Measurements from ENCODE around the gene EOLA1. TPM values are rescaled to one million over a fixed set of nuclear protein-coding genes. Genes with fewer than 3 reads are reported as not detected.
"Not testable (repeated sequence)": the region's sequence is repeated elsewhere in the genome, so short reads cannot be mapped to it uniquely, and the experiment has no call there.

The EOLA1 gene
- total and polyA plus RNA-seq, 3 donors from 2014 or later: 10.6 to 13.4 (median 12.0) TPM

- DNase-seq: no peak
- TF ChIP-seq POLR2A (IDR thresholded peaks at IDR 0.05): no peak
- TF ChIP-seq, protein P1, sequence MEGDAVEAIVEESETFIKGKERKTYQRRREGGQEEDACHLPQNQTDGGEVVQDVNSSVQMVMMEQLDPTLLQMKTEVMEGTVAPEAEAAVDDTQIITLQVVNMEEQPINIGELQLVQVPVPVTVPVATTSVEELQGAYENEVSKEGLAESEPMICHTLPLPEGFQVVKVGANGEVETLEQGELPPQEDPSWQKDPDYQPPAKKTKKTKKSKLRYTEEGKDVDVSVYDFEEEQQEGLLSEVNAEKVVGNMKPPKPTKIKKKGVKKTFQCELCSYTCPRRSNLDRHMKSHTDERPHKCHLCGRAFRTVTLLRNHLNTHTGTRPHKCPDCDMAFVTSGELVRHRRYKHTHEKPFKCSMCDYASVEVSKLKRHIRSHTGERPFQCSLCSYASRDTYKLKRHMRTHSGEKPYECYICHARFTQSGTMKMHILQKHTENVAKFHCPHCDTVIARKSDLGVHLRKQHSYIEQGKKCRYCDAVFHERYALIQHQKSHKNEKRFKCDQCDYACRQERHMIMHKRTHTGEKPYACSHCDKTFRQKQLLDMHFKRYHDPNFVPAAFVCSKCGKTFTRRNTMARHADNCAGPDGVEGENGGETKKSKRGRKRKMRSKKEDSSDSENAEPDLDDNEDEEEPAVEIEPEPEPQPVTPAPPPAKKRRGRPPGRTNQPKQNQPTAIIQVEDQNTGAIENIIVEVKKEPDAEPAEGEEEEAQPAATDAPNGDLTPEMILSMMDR (IDR thresholded peaks at IDR 0.05): no peak
- H3K4me3 ChIP-seq: no peak overlapping the region
- no peaks in the 10 kb centered on the region for H3K9me3 ChIP-seq
- no peaks in the 10 kb centered on the region for H3K4me1 ChIP-seq
- H3K27me3 ChIP-seq: no peaks in the 10 kb centered on the region
- intact Hi-C loops (cut with DNase I; ENCODE audit: low total_unique reads): no loop called here
- H3K36me3 ChIP-seq (ENCODE audit: low read depth, missing control alignments): no peaks in the 10 kb centered on the region
- no peak overlapping the region for H3K27ac ChIP-seq
- WGBS, 2 donors: 57 to 90% methylated on average over 3 to 4 of the region's 4 CpGs
These were observed 24.7 kb upstream of the EOLA1 start for GRCh38 chrX:149515954-149516602.

DNA sequence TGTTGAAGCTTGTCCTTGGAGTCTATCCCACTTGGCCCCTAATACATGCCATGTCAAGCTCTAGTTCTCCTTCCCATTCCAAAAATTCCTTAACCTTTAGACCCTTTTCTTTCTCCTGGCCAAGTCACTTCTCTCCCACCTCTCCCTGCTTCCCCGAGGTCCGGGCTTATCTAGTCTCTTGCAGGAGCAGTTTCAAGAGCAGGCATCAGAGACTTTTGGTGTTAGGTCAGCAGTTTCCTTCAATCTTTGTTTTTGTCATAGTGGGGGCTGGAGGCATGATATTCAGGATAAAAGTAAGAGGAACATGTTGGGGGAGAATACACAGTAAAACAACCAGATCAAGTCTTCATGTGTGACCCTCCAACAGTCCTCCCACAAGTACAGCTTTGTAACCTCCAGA is 24.2 kb upstream of the EOLA1 start:
- H3K4me1 ChIP-seq: no peaks in the 10 kb centered on the region
- H3K27me3 ChIP-seq: no peaks in the 10 kb centered on the region
- intact Hi-C loops (cut with DNase I; ENCODE audit: low total_unique reads): no loop called here
- H3K27ac ChIP-seq: no peak overlapping the region
- no peak for TF ChIP-seq POLR2A (IDR thresholded peaks at IDR 0.05)
- H3K9me3 ChIP-seq: no peaks in the 10 kb centered on the region
- H3K36me3 ChIP-seq (ENCODE audit: low read depth, missing control alignments): no peaks in the 10 kb centered on the region
- no peak overlapping the region for H3K4me3 ChIP-seq
- no peak for DNase-seq
- WGBS, 2 donors: 50 to 67% methylated on average over 2 of the region's 2 CpGs

DNA sequence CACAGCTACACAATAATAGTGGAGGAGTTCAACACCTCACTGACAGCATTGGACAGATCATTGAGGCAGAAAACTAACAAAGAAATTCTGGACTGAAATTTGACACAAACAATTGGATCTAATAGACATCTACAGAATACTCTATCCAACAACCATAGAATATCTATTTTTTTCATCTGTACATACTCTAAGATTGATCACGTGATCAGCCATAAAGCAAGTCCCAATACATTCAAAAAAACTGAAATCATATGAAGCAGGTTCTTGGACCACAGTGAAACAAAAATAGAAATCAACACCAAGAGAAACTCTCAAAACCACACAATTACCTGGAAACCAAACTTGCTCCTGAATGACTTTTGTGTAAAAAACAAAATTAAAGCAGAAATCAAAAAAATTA is 23.5 kb upstream of the EOLA1 start:
- TF ChIP-seq, protein P1 (IDR thresholded peaks at IDR 0.05): no peak
- TF ChIP-seq POLR2A (IDR thresholded peaks at IDR 0.05): no peak
- no peak for DNase-seq
- Histone ChIP-seq H3K36me3 (ENCODE audit: low read depth, missing control alignments) (no peaks in the 10 kb centered on the region), H3K27me3 (no peaks in the 10 kb centered on the region), H3K9me3 (no peaks in the 10 kb centered on the region), H3K4me3 (no peak overlapping the region), H3K27ac (no peak overlapping the region), H3K4me1 (no peaks in the 10 kb centered on the region)
- WGBS, 2 donors: 100% methylated on average over 1 of the region's 1 CpG
- intact Hi-C loops (cut with DNase I; ENCODE audit: low total_unique reads): no loop called here

DNA sequence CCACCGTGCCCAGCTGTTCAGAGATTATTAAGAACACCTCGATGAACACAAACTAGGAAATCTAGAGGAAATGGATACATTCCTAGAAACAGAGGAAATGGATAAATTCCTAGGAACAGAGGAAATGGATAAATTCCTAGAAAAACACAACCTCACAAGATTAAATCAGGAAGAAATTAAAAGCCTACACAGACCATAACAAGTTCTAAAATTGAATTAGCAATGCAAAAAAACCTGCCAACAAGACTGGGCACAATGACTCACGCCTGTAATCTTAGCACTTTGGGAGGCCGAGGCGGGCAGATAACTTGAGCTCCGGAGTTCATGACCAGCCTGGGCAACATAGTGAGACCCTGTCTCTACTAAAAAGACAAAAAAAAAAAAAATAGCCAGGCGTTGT is 22.6 kb upstream of the EOLA1 start:
- no peak for DNase-seq
- intact Hi-C loops (cut with DNase I; ENCODE audit: low total_unique reads): no loop called here
- no peaks in the 10 kb centered on the region for H3K27me3 ChIP-seq
- WGBS, 2 donors: 89 to 90% methylated on average over 7 of the region's 7 CpGs
- H3K27ac ChIP-seq: no peak overlapping the region
- H3K4me3 ChIP-seq: no peak overlapping the region
- no peaks in the 10 kb centered on the region for H3K4me1 ChIP-seq
- no peak for TF ChIP-seq POLR2A (IDR thresholded peaks at IDR 0.05)
- TF ChIP-seq, protein P1 (IDR thresholded peaks at IDR 0.05): no peak
- H3K9me3 ChIP-seq: no peaks in the 10 kb centered on the region
- H3K36me3 ChIP-seq (ENCODE audit: low read depth, missing control alignments): no peaks in the 10 kb centered on the region

- not testable (repeated sequence) for H3K27ac ChIP-seq, DNase-seq
- 63 to 87% methylated on average over 3 of the region's 3 CpGs for WGBS, 2 donors
These were observed 20.1 kb upstream of the EOLA1 start for GRCh38 chrX:149520636-149521277.

DNA sequence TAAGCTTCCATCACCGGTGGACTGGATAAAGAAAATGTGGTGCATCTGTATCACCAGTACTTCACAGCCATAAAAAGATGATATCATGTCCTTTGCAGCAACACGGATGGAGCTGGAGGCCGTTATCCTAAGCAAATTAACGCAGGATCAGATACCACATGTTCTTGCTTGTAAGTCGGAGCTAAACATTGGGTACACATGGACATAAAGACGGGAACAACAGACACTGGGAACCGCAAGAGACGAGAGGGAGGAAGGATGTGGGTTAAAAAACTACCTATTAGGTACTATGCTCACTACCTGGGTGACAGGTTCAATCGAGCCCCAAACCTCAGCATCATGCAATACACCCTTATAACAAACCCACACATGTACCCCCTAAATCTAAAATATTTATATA is 19.4 kb upstream of the EOLA1 start:
- no peak for DNase-seq

More at GRCh38 chrX:149520636-149521277, 20.1 kb upstream of the EOLA1 start:
- H3K36me3 ChIP-seq (ENCODE audit: low read depth, missing control alignments); intact Hi-C loops (cut with DNase I; ENCODE audit: low total_unique reads); H3K27me3 ChIP-seq; H3K4me1 ChIP-seq; H3K9me3 ChIP-seq; H3K4me3 ChIP-seq: not testable (repeated sequence)

More for the DNA sequence above, 19.4 kb upstream of the EOLA1 start:
- Histone ChIP-seq H3K36me3 (ENCODE audit: low read depth, missing control alignments) (no peaks in the 10 kb centered on the region), H3K27ac (no peak overlapping the region), H3K4me3 (no peak overlapping the region), H3K4me1 (no peaks in the 10 kb centered on the region), H3K27me3 (no peaks in the 10 kb centered on the region), H3K9me3 (no peaks in the 10 kb centered on the region)
- TF ChIP-seq POLR2A (IDR thresholded peaks at IDR 0.05): no peak
- TF ChIP-seq, protein P1 (IDR thresholded peaks at IDR 0.05): no peak
- intact Hi-C loops (cut with DNase I; ENCODE audit: low total_unique reads): no loop called here
- 68 to 70% methylated on average over 9 of the region's 9 CpGs for WGBS, 2 donors
